IMR-90 (cell line): ENCODE measurements around the gene DPYD. TPM values are rescaled to one million over a fixed set of nuclear protein-coding genes. Genes with fewer than 3 reads are reported as not detected.

Experiments used
- ATAC-seq: fragments of 200-7000 bp; cut with Tn5 transposase; 2 replicates; pipeline ENCODE4 v1.9.1; 2020; ENCODE audit warnings: low read depth, mild to moderate bottlenecking, moderate library complexity
- BruUV-seq: library from RNA; stranded (reverse); fragments of 400-500 nt; replicated peaks from 2 replicates; lab custom pipeline; 2021; lab: Mats Ljungman, UMichigan
- CTCF ChIA-PET: fragments of 300-600 bp; formaldehyde crosslinking; extraction: SDS; loops from one replicate; lab custom pipeline; 2021; ENCODE audit warnings: antibody characterized with exemption; lab: Yijun Ruan, JAX
- POLR2A ChIA-PET: fragments of 300-600 bp; sonication (Branson Sonifier 250); formaldehyde crosslinking; loops from one replicate; lab custom pipeline; 2022; ENCODE audit warnings: antibody characterized with exemption; ENCODE audit not compliant: unreplicated experiment; lab: Charles Lee
- DNase-seq: peaks from one replicate; pipeline ENCODE4 v3.0.0; 2013
- H2AFZ ChIP-seq: replicated peaks from 2 replicates; pipeline ENCODE3; 2013; ENCODE audit warnings: low read length, mild to moderate bottlenecking; ENCODE audit not compliant: poor library complexity
- H2AK5ac ChIP-seq: 2 replicates; pipeline ENCODE4 v1.6.1; 2013; ENCODE audit warnings: low read depth, low read length, inconsistent platforms
- H2AK9ac ChIP-seq: replicated peaks from 2 replicates; pipeline ENCODE3; 2013; ENCODE audit warnings: mild to moderate bottlenecking, low read depth, low read length, moderate library complexity; ENCODE audit not compliant: poor library complexity
- H2BK120ac ChIP-seq: 2 replicates; pipeline ENCODE4 v1.6.1; 2013; ENCODE audit warnings: low read depth, low read length, inconsistent platforms
- H2BK15ac ChIP-seq: 3 replicates; pipeline ENCODE4 v1.6.1; 2013; ENCODE audit warnings: low read depth, low read length, inconsistent platforms
- H2BK20ac ChIP-seq: 2 replicates; pipeline ENCODE4 v1.6.1; 2013; ENCODE audit warnings: low read depth, mild to moderate bottlenecking, inconsistent platforms, low read length, moderate library complexity
- H2BK5ac ChIP-seq: 2 replicates; pipeline ENCODE4 v1.6.1; 2013; ENCODE audit warnings: mild to moderate bottlenecking, low read depth, low read length, inconsistent platforms; ENCODE audit not compliant: poor library complexity, severe bottlenecking
- H3K14ac ChIP-seq: replicated peaks from 2 replicates; pipeline ENCODE4 v1.6.1; 2013; ENCODE audit warnings: low read depth, low read length, inconsistent platforms
- H3K18ac ChIP-seq: 2 replicates; pipeline ENCODE4 v1.6.1; 2013; ENCODE audit warnings: low read depth, low read length, control low read depth
- H3K23ac ChIP-seq: 2 replicates; pipeline ENCODE4 v1.6.1; 2013; ENCODE audit warnings: low read depth, low read length, inconsistent platforms
- H3K27ac ChIP-seq: 2 replicates; pipeline ENCODE4 v1.5.1; 2013; ENCODE audit warnings: mild to moderate bottlenecking, control low read depth, low read length; ENCODE audit not compliant: insufficient read depth
- H3K27me3 ChIP-seq: 2 replicates; pipeline ENCODE4 v1.6.1; 2013; ENCODE audit warnings: low read length; ENCODE audit not compliant: control insufficient read depth, insufficient read depth
- H3K36me3 ChIP-seq: 2 replicates; pipeline ENCODE4 v1.6.1; 2013; ENCODE audit warnings: low read length, mixed read lengths; ENCODE audit not compliant: control insufficient read depth, insufficient read depth
- H3K4ac ChIP-seq: 2 replicates; pipeline ENCODE4 v1.6.1; 2013; ENCODE audit warnings: low read depth, low read length, inconsistent platforms
- H3K4me1 ChIP-seq: 2 replicates; pipeline ENCODE4 v1.6.1; 2013; ENCODE audit warnings: low read length, mixed read lengths; ENCODE audit not compliant: control insufficient read depth, insufficient read depth
- H3K4me2 ChIP-seq: 2 replicates; pipeline ENCODE4 v1.6.1; 2013; ENCODE audit warnings: low read depth, mild to moderate bottlenecking, control low read depth, low read length, moderate library complexity
- H3K4me3 ChIP-seq: 2 replicates; pipeline ENCODE4 v1.5.1; 2013; ENCODE audit warnings: low read depth, mild to moderate bottlenecking, control low read depth, low read length, moderate library complexity; ENCODE audit not compliant: insufficient read depth
- H3K56ac ChIP-seq: 2 replicates; pipeline ENCODE4 v1.6.1; 2013; ENCODE audit warnings: low read length, inconsistent platforms; ENCODE audit not compliant: insufficient read depth; ENCODE audit errors: extremely low read depth
- H3K79me1 ChIP-seq, 2 experiments: 2 replicates each; pipeline ENCODE4 v1.6.1; 2013; ENCODE audit warnings: low read length in 2 of 2, inconsistent platforms in 1 of 2, low read depth in 1 of 2
- H3K9ac ChIP-seq: 2 replicates; pipeline ENCODE4 v1.6.1; 2013; ENCODE audit warnings: low read depth, low read length, control low read depth
- H3K9me1 ChIP-seq: 2 replicates; pipeline ENCODE4 v1.6.1; 2013; ENCODE audit warnings: low read length, inconsistent platforms; ENCODE audit not compliant: insufficient read depth
- H3K9me3 ChIP-seq: 2 replicates; pipeline ENCODE4 v1.6.1; 2013; ENCODE audit warnings: low read length; ENCODE audit not compliant: control insufficient read depth, insufficient read depth
- H4K20me1 ChIP-seq: 2 replicates; pipeline ENCODE4 v1.6.1; 2013; ENCODE audit warnings: low read length, inconsistent platforms; ENCODE audit not compliant: insufficient read depth
- H4K5ac ChIP-seq: 2 replicates; pipeline ENCODE4 v1.6.1; 2013; ENCODE audit warnings: mild to moderate bottlenecking, low read depth, low read length, control low read depth
- H4K8ac ChIP-seq, 2 experiments: 2 replicates each; pipeline ENCODE4 v1.6.1; 2013; ENCODE audit warnings: low read depth in 2 of 2, low read length in 2 of 2, control low read depth in 1 of 2, inconsistent platforms in 1 of 2
- H4K91ac ChIP-seq: 2 replicates; pipeline ENCODE4 v1.6.1; 2013; ENCODE audit warnings: low read depth, low read length, inconsistent platforms; ENCODE audit not compliant: insufficient read depth
- FOS ChIP-seq: fragments of 150-350 bp; IDR thresholded peaks from 2 replicates; pipeline ENCODE4 v1.6.1; 2016; ENCODE audit warnings: low read depth, low read length
- WGBS, 2 experiments: methylation state at CpG; one replicate each; pipeline versions ENCODE4 v1.1.5 to v1.1.7; 2013; ENCODE audit warnings: missing lambda C conversion rate in 2 of 2; ENCODE audit not compliant: insufficient read length in 1 of 2; ENCODE audit errors: extremely low coverage in 2 of 2; 5-methylcytosine and 5-hydroxymethylcytosine counted together
- dilution Hi-C: fragments of 300-500 bp; cut with HindIII; formaldehyde crosslinking; loops from one replicate; pipeline ENCODE4 v1.14.3; 2018; ENCODE audit warnings: low sequenced_read_pairs; ENCODE audit not compliant: unreplicated experiment
- in situ Hi-C: fragments of 300-500 bp; cut with MboI; formaldehyde crosslinking; loops from 3 replicates; pipeline ENCODE4 v1.14.3; 2019; ENCODE audit warnings: low sequenced_read_pairs, inconsistent platforms, mixed read lengths
- intact Hi-C: fragments of 100-400 bp; cut with micrococcal nuclease; formaldehyde crosslinking; loops from 2 replicates; pipeline ENCODE4 v1.10.0; 2022
- polyA plus RNA-seq, 3 experiments: library from polyadenylated mRNA; depleted of rRNA; stranded (reverse); fragments of >200 nt; gene quantifications; 2 replicates each; pipeline ENCODE4 v1.2.3, GENCODE V29; 2012; ENCODE audit warnings: low replicate concordance in 1 of 3
- total RNA-seq: library from RNA; depleted of rRNA; stranded (reverse); fragments of >200 nt; gene quantifications from 2 replicates; pipeline ENCODE4 v1.2.3, GENCODE V29; 2012

The DPYD gene
- total and polyA plus RNA-seq, 2 of the 4 experiments (the other 2 are of a cell fraction) = 9.3 to 47.3 TPM

DNA sequence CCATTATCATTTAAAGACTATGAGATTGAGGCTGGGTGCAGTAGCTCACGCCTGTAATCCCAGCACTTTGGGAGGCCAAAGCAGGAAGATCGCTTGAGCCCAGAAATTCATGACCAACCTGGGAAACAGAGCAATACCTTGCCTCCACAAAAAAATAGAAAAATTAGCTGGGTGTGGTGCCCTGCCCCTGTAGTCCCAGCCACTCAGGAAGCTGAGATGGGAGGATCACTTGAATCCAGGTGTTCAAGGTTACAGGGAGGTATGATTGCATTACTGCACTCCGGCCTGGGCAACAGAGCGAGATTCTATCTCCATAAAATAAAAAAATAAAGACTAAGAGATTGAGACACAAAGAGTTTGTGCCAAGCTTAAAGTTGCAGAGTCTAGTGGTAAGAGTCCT lies 537.0 kb downstream of the DPYD start:
- dilution Hi-C loops = no loop called here
- H3K27ac ChIP-seq = peak overlapping the region; percentile 96
- POLR2A ChIA-PET = no interaction called here

More for the DNA sequence above, 537.0 kb downstream of the DPYD start:
- Histone ChIP-seq H3K79me1 (peaks cover 0 to 5% of the 10 kb centered on the region in 2 experiments; a peak in 1 of 4 replicates), H2AK9ac (no peak overlapping the region), H3K18ac (peak overlapping the region; percentile 93), H4K91ac (peak overlapping the region; percentile 42), H3K36me3 (no peaks in the 10 kb centered on the region), H3K23ac (no peak overlapping the region), H2AK5ac (peak overlapping the region; percentile 68), H2AFZ (no peak overlapping the region), H3K4me2 (peak overlapping the region; percentile 23), H3K14ac (peak overlapping the region; percentile 81; the same call in 1 of the 2 replicates), H2BK5ac (peak overlapping the region; percentile 78), H4K20me1 (no peaks in the 10 kb centered on the region), H2BK20ac (peak overlapping the region; percentile 72), H3K27me3 (no peaks in the 10 kb centered on the region), H3K4me3 (no peak overlapping the region), H2BK120ac (peak overlapping the region; percentile 71), H4K5ac (peak overlapping the region; percentile 69), H3K9ac (peak overlapping the region; percentile 63), H3K4ac (peak overlapping the region; percentile 73), H3K9me3 (no peaks in the 10 kb centered on the region), H2BK15ac (peak overlapping the region; percentile 45; the same call in 2 of the 3 replicates), H3K4me1 (peaks cover 20% of the 10 kb centered on the region), H3K56ac (no peak overlapping the region), H3K9me1 (peaks cover 8% of the 10 kb centered on the region), H4K8ac (peak overlapping the region; percentile 59 to 93; a peak in 3 of 4 replicates)
- DNase-seq (no peak), ATAC-seq (no peak)
- intact Hi-C loops = loop anchor here (2.0 to 10.0 kb wide), 3 partner anchors 75 to 189 kb away; no protein-coding TSS in a partner anchor
- no peak for TF ChIP-seq FOS
- in situ Hi-C loops = no loop called here
- CTCF ChIA-PET = interaction anchor here (0.7 to 1.3 kb wide), 4 partner anchors 31 to 667 kb away, joined by 3 to 4 read pairs (median 3); no protein-coding TSS in a partner anchor
- WGBS, 2 experiments = no CpG with 5 or more reads among the region's 4 CpGs
- BruUV-seq = no TSS peak
